Erythroblast (primary cell): Measurements from ENCODE around the gene PDGFC.

Experiments
- GATA1 ChIP-seq: IDR thresholded peaks from 2 replicates; pipeline ENCODE4 v1.6.1; 2011; ENCODE audit warnings: low read depth, mild to moderate bottlenecking, control low read depth, low read length, moderate library complexity
- POLR2A ChIP-seq: IDR thresholded peaks from 2 replicates; pipeline ENCODE4 v1.6.1; 2011; ENCODE audit warnings: mild to moderate bottlenecking, low read length

- TF ChIP-seq POLR2A (no peak), GATA1 (no peak)
Observed at GRCh38 chr4:156939139-156939538, 32.5 kb downstream of the PDGFC start.
